Measurements from ENCODE around the gene POU6F1.
A peak's percentile ranks its signal among the peaks of the same experiment; 100 is the strongest.
"Not testable (repeated sequence)": the region's sequence is repeated elsewhere in the genome, so short reads cannot be mapped to it uniquely, and the experiment has no call there.

The POU6F1 gene, protein sequence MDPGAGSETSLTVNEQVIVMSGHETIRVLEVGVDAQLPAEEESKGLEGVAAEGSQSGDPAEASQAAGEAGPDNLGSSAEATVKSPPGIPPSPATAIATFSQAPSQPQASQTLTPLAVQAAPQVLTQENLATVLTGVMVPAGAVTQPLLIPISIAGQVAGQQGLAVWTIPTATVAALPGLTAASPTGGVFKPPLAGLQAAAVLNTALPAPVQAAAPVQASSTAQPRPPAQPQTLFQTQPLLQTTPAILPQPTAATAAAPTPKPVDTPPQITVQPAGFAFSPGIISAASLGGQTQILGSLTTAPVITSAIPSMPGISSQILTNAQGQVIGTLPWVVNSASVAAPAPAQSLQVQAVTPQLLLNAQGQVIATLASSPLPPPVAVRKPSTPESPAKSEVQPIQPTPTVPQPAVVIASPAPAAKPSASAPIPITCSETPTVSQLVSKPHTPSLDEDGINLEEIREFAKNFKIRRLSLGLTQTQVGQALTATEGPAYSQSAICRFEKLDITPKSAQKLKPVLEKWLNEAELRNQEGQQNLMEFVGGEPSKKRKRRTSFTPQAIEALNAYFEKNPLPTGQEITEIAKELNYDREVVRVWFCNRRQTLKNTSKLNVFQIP

GRCh38 chr12:51217968-51218606 is at the start of gene POU6F1:
POU6F1 (minus strand) TSS chr12:51218062; CDS start chr12:51206836, 11,226 bp downstream.
- peak; percentile 47 for DNase-seq

DNA sequence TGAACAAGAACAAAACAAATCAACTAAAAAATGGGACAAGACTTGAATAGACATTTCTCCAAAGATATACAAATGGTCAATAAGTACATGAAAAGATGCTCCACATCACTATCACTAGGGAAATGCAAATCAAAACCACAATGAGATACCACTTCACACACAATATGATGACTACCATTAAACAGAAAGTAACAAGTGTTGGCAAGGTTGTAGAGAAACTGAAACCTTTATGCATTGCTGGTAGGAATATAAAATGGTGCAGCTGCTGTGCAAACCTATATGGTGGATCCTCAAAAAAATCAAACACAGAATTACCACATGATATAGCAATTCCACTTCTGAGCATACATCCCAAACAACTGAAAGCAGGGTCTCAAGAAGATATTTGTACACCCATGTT is 47.2 kb upstream of the POU6F1 start:
- DNase-seq = peak; percentile 45

GRCh38 chr12:51264297-51264696 is 46.4 kb upstream of the POU6F1 start:
- no peak for DNase-seq

GRCh38 chr12:51263341-51263740 is 45.5 kb upstream of the POU6F1 start:
- DNase-seq = no peak

DNA sequence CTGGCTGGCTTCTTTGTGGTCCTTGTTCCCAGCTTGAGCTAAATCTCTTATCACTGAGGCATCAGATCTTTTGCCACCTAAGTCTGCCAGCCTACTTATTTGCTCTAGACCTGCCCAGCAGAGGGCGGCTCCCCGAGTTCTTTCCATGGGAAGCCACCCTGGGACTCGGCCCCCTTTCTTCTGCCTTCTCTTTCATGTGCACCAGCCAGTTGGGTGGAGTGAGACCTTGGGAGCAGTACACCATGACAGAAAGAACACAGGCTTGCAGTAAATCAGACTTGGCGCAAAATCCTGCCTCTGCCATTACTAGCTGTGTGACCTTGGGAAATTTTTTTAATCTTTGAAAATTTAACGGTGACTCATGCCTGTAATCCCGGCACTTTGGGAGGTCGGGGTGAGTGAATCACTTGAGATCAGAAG is 44.9 kb upstream of the POU6F1 start:
- DNase-seq = peak; percentile 14

DNA sequence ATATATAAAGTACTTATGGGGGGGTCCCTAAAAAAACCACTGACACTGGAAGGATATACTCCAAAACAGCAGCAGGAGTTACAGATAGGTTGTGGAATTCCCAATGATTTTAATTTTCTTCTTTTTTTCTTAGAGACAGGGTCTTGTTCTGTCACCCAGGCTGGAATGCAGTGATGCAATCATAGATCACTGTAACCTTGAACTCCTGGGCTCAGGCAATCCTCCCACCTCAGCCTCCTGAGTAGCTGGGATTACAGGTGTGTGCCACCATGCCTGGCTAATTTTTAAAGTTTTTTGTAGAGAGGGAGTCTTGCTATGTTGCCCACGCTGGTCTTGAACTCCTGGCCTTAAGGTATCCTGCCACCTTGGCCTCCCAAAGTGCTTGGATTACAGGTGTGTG is 41.7 kb upstream of the POU6F1 start:
- DNase-seq = not testable (repeated sequence)

GRCh38 chr12:51254536-51254935 is 36.7 kb upstream of the POU6F1 start:
- no peak for DNase-seq

GRCh38 chr12:51253276-51253675 is 35.4 kb upstream of the POU6F1 start:
- no peak for DNase-seq

- DNase-seq = no peak
Observed at GRCh38 chr12:51247523-51248206, 29.8 kb upstream of the POU6F1 start.

DNA sequence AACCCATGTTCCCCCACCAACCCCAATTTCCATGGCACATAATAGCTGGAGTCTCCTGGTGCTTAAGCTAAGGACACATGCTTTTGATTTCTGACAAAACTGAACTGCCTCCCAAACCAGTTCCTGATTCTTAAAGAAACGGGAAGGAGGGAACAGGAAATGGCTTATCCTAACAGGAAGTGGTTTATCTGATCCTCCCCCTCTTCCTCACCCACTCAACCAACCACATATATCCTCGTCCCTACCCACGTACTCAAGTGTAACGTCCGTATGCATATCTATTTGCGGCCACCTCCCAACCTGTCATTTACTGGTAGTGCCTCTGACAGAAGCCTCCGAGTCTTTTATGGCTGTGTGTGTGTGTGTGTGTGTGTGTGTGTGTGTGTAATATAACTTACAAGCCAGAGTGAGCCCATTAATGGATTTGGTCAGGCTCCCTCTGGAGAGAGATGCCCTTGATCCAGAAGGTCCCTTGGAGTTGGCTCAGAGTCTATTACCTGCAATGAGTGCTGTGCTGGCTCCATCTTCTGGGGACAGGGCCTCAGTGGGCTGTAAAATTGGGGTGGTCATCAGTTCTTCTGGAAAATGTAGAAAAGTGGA is 28.5 kb upstream of the POU6F1 start:
- no peak for DNase-seq

DNA sequence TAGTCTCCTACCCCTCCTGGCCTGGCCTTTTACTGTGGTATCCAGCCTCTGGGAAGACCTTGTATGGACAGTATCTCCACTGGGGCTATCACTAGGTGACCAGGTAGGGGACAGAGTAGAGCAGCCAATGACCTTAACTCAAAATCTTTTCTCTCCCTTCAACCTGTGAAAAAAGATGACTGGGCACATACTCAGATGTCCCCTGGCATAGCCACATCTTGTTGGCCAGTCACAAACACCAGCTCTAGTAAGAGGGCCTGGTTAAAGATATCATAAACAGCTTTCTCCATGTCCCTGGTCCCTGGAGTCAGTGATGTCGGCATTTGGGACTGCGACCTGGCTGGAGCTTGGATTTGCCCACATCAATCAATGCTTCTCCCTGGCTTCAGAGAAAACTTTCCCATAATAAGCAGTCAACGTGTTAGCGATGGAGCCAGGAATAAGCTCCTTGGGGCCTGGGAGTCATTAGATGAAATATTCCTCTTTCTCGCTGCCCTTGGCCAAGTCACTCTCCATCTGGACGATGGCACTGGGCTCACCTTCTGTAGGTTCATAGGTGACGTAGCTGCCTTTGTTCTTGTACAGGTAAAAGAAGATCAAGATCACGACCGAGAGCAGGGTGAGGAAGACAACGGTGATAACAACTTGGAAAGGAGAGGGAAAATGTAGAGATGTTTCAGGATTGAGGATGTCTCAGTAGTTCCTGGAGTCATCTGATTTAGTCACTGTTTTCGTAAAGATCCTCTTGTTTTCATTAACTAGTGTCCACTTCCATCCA is 27.8 kb upstream of the POU6F1 start:
- no peak for DNase-seq

GRCh38 chr12:51244269-51244668 is 26.4 kb upstream of the POU6F1 start:
- no peak for DNase-seq

DNA sequence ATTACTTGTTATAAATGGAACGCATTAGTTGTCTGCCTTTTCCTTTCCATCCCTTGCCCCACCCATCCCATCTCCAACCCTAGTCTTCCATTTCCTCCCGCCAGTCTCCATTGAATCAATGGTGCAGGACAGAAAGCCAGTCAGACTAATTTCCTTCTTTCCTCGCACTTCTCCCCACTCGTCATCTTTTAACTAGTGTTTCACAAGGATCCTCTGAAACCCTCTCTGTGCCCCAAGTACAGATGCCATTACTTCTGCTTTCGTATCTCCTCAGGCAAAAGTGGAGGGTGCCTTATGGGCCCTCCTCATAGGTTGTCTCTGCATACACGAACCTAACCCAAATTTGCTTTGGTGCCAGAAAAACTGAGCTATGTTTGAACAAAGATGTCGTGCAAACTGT is 25.0 kb upstream of the POU6F1 start:
- no peak for DNase-seq

DNA sequence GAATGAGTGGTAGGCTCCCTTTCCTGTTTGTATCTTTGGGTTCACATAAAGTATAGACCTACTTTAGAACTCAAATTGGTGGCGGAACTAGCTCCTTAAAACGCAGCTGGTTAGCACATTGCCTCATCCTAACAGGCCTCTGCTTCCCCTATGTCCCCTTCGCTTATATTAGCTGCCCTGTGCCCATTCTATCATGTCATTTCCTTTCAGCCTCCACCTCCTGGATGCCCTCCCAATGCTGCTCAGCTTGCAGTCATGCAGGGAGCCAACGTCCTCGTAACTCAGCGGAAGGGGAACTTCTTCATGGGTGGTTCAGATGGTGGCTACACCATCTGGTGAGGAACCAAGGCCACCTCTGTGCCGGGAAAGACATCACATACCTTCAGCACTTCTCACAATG is 24.3 kb upstream of the POU6F1 start:
- no peak for DNase-seq

DNA sequence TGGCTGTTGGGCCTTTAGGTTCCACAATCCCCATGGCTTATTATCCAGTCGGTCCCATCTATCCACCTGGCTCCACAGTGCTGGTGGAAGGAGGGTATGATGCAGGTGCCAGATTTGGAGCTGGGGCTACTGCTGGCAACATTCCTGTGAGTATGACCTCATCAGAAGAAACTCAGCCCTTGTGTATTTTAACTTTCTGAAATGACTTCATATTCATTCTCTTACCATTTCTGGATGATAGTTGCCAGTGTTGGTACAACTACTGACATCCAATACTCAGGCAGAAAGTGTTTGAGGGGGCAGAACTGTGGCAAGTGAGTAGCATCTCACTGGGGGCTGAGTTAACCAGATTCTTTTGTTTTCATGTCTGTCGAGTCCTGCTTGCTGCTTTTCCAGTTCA is 23.1 kb upstream of the POU6F1 start:
- no peak for DNase-seq

GRCh38 chr12:51238510-51239334 is 20.9 kb upstream of the POU6F1 start, which contains the start of gene DAZAP2:
DAZAP2 (plus strand) TSS chr12:51238826; CDS start chr12:51238908, 82 bp downstream.
- DNase-seq = peak; percentile 89

DNA sequence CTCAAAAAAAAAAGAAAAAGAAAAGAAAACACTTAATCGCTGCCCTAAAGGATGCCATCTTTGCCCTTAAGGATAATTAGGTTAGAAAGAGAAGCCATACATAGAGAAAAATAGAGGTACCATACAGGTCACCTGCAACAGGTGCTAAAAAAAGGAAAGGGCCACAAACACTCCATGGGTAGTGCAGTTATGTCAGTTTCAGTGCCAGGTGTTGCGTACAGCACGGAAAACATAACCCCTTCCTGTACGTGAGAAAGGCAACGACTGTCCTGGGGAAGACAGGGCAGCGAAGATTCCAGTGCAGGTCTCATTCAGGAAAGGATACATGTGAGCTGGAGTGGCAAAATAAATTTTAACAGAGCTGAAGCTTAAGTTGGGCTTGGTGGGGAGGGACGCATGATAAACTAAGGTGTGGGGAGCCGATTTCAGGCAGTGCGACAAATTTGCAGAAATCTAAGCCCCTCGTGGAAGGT is 20.2 kb upstream of the POU6F1 start:
- peak; percentile 54 for DNase-seq

- DNase-seq = no peak
Observed at GRCh38 chr12:51234530-51234929, 16.7 kb upstream of the POU6F1 start.

- no peak for DNase-seq
Observed at GRCh38 chr12:51232642-51233041, 14.8 kb upstream of the POU6F1 start.

GRCh38 chr12:51229116-51229809 is 11.4 kb upstream of the POU6F1 start:
- DNase-seq = no peak

All from NCI-H526 treated with DMSO at 0.1 percent for 48 hours (cell line).